Effector memory CD4-positive, alpha-beta T cell (primary cell): ENCODE measurements around the gene LIAS.
A peak's percentile ranks its signal among the peaks of the same experiment; 100 is the strongest.
"Not testable (repeated sequence)": the region's sequence is repeated elsewhere in the genome, so short reads cannot be mapped to it uniquely, and the experiment has no call there.

Source experiments
- DNase-seq, 3 donors: peaks; one replicate each; pipeline ENCODE4 v3.0.0-alpha.2; 2020
- H3K27ac ChIP-seq: 2 replicates; pipeline ENCODE4 v1.7.0; 2013; ENCODE audit warnings: mild to moderate bottlenecking, low read length, moderate library complexity; ENCODE audit not compliant: insufficient read depth, poor library complexity, severe bottlenecking
- H3K27me3 ChIP-seq: replicated peaks from 2 replicates; pipeline ENCODE4 v1.7.0; 2013; ENCODE audit warnings: mild to moderate bottlenecking, low read length; ENCODE audit not compliant: insufficient read depth, control insufficient read depth, poor library complexity, severe bottlenecking
- H3K36me3 ChIP-seq: 2 replicates; pipeline ENCODE4 v1.7.0; 2013; ENCODE audit warnings: mild to moderate bottlenecking, low read length, moderate library complexity; ENCODE audit not compliant: control insufficient read depth, insufficient read depth
- H3K4me1 ChIP-seq: 2 replicates; pipeline ENCODE4 v1.7.0; 2013; ENCODE audit warnings: low read length, mild to moderate bottlenecking; ENCODE audit not compliant: control insufficient read depth, insufficient read depth, poor library complexity, severe bottlenecking
- H3K4me3 ChIP-seq: 2 replicates; pipeline ENCODE4 v1.7.0; 2013; ENCODE audit warnings: low read length, low read depth, mild to moderate bottlenecking; ENCODE audit not compliant: insufficient read depth, poor library complexity, severe bottlenecking
- H3K9me3 ChIP-seq: 2 replicates; pipeline ENCODE4 v1.7.0; 2013; ENCODE audit warnings: mild to moderate bottlenecking, low read length, moderate library complexity; ENCODE audit not compliant: control insufficient read depth

LIAS gene

DNA sequence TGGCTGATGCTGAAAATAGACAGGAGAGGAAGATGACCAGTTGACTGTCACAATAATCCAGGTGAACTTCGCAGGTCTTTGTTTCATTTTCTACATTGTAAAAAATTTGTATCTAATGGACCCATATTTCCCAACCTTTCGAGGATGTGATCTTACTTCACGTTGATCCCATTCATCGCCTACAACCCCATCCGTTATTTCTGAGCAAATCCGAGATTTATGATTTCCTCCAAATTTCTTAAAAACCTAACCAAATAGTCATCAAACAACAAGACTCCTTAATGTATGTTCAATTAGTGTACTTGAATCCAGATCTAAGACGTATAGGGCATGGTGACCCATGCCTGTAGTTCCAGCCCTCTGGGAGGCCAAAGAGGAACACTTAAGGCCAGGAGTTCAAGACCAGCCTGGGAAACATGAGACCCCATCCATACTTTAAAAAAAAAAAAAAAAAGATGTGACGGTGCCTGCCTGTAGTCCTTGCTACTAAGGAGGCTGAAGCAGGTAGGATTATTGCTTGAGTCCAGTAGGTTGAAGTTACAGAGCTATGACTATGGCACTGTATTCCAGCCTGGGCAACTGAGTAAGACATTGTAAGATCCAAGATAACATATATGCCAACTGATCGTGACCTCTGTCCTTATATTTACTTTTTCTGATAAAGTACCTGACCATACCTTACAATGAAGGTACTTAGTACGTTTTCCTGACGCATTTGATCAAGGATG is 5.8 kb upstream of the LIAS start:
- Histone ChIP-seq H3K36me3 (peaks cover 62% of the 10 kb centered on the region), H3K4me1 (peaks cover 8% of the 10 kb centered on the region), H3K27ac (no peak overlapping the region), H3K9me3 (no peaks in the 10 kb centered on the region), H3K27me3 (no peaks in the 10 kb centered on the region), H3K4me3 (no peak overlapping the region)
- DNase-seq, result no peak

DNA sequence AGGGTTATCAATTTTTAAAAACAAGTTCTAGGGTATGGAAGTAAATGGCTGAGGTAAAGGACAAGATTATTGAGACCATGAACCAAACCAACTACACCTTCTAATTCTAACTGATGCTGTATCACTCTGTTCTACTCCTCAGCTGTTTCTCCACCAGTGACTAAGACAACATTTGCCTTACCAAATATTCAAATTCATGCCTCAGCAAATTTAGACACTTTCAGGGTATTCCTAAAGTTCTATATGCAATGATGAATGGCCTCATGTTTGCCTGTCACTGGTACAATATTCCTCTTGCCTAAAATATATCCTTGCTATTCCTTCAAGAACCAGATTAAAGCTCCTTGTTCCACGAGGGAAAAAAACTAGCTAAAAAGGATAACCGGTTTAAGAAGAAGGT is 5.1 kb upstream of the LIAS start:
- Histone ChIP-seq H3K4me3 (no peak overlapping the region), H3K9me3 (no peaks in the 10 kb centered on the region), H3K27ac (no peak overlapping the region), H3K36me3 (peaks cover 62% of the 10 kb centered on the region), H3K4me1 (peaks cover 8% of the 10 kb centered on the region), H3K27me3 (no peaks in the 10 kb centered on the region)
- no peak for DNase-seq

DNA sequence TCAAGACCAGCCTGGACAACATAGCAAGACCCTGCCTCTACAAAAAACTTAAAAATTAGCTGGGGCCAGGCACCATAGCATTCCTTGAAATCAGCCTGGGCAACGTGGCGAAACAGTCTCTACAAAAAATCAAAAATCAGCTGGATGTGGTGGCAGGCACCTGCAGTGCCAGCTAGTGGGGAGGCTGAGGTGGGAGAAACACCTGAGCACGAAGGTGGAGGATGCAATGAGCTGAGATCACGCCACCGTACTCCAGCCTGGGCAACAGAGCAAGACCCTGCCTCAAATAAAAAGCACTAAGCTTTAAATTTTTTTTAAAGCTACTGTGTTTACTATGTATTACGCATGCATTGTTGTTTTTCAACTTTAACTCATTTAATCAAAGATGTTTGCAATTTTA is 3.4 kb upstream of the LIAS start:
- peaks cover 8% of the 10 kb centered on the region for H3K4me1 ChIP-seq
- H3K4me3 ChIP-seq, result no peak overlapping the region
- DNase-seq, result no peak
- H3K36me3 ChIP-seq, result peaks cover 62% of the 10 kb centered on the region
- no peaks in the 10 kb centered on the region for H3K9me3 ChIP-seq
- H3K27me3 ChIP-seq, result no peaks in the 10 kb centered on the region
- H3K27ac ChIP-seq, result no peak overlapping the region

DNA sequence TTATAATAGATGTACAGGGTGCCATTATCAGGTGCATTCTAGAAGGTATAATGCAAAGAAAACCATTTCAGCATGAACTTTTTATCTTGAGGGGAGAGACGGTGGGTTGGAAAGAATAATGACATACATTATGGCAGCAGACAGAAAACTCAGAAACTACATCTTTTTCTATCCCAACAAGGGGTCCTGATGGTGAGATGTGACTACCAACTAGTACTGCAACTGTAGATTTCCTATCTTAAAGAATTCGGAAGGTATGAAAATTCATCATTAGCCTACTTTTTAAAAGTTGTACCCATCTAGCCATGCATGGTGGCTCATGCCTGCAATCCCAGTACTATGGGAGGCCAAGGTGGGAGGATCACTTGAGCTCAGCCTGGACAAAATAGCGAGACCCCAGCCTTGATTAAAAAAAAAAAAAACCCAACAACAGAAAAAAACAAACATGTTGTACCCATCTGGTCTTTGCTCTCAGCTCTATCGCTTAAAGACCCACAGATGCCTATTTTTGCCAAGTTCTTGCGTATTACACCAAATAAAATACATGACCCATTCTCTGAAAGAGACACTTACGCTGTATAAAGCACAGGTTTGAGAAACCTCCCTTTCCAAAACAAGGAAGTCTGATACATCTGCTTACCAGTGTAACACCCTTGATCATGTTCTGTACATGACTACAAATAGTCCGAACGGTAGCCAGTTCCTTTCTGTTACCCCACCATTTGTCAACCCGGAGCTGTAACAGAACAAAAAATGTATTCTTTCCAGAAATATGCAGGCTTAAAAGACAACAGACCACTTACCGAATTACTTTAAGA is 1.7 kb upstream of the LIAS start:
- peaks cover 57% of the 10 kb centered on the region for H3K36me3 ChIP-seq
- H3K9me3 ChIP-seq, result no peaks in the 10 kb centered on the region
- H3K4me1 ChIP-seq, result peaks cover 8% of the 10 kb centered on the region
- no peak for DNase-seq
- H3K27me3 ChIP-seq, result no peaks in the 10 kb centered on the region
- H3K27ac ChIP-seq, result peak overlapping the region; percentile 98
- H3K4me3 ChIP-seq, result peak overlapping the region; percentile 91

DNA sequence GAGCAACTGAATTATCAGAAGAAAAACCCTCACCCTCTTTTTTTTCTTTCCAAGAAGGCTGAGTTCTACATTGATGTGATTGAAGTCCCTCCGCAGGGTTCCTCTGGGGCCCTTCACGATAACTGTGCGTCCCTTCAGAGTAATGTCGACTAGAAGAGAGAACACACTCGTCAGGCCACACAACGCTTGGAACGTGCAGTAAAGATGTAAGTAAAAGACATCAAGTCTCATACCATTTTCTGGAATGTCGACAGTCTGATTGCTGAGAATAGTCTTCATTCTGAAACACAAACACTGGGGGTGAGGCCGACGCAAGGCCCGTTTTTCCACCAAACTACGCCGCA is 723 bp upstream of the LIAS start:
- not testable (repeated sequence) for H3K4me1 ChIP-seq

DNA sequence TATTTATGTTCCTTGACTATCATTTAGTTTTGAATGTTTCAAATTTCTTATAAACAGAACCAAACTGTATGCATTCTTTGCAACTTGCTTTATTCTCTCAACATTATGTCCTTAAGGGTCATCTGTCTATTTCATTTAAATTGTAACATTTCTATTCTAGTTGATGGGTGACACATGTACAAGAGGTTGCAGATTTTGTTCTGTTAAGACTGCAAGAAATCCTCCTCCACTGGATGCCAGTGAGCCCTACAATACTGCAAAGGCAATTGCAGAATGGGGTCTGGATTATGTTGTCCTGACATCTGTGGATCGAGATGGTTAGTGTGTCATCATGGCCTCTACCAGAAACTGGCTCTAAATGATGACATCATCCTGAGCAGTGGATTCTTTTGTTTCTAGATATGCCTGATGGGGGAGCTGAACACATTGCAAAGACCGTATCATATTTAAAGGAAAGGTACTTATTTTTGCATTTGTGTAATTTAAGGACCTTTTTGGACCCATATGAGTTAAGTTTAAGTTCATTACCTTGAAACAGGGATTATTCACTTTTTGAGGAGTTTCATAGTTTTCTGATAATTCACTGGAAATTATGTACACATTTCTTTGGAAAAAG is 6.1 kb downstream of the LIAS start:
- no peaks in the 10 kb centered on the region for H3K27me3 ChIP-seq
- no peak for DNase-seq
- H3K4me3 ChIP-seq, result no peak overlapping the region
- peaks cover 18% of the 10 kb centered on the region for H3K36me3 ChIP-seq
- no peaks in the 10 kb centered on the region for H3K4me1 ChIP-seq
- no peak overlapping the region for H3K27ac ChIP-seq
- no peaks in the 10 kb centered on the region for H3K9me3 ChIP-seq

More for the DNA sequence above, 723 bp upstream of the LIAS start:
- not testable (repeated sequence) for H3K9me3 ChIP-seq, H3K27me3 ChIP-seq, DNase-seq
- peak overlapping the region; percentile 91 for H3K4me3 ChIP-seq
- H3K27ac ChIP-seq, result peak overlapping the region; percentile 98
- H3K36me3 ChIP-seq, result peaks cover 48% of the 10 kb centered on the region

DNA sequence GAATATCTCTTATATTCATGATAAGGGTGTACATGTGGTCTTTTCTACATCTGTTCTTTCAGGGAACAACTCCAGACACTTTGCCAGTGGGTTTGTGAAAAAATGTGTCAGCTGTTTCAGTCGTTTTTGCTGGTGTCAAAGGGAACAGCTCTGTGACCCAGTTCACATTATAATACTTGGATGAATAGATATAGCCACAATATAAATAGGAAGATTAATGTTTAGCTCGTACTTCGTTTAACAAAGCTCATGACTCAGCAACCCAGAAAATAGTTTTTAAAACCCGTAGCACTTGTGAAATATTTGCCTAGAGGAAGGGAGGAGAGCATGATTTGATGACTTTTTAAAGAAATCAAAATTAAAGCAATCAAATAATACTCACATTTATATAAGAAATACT is 7.9 kb downstream of the LIAS start:
- no peaks in the 10 kb centered on the region for H3K9me3 ChIP-seq
- H3K27me3 ChIP-seq, result no peaks in the 10 kb centered on the region
- H3K36me3 ChIP-seq, result peaks cover 20% of the 10 kb centered on the region
- no peak overlapping the region for H3K4me3 ChIP-seq
- H3K27ac ChIP-seq, result no peak overlapping the region
- DNase-seq, result no peak
- no peaks in the 10 kb centered on the region for H3K4me1 ChIP-seq

DNA sequence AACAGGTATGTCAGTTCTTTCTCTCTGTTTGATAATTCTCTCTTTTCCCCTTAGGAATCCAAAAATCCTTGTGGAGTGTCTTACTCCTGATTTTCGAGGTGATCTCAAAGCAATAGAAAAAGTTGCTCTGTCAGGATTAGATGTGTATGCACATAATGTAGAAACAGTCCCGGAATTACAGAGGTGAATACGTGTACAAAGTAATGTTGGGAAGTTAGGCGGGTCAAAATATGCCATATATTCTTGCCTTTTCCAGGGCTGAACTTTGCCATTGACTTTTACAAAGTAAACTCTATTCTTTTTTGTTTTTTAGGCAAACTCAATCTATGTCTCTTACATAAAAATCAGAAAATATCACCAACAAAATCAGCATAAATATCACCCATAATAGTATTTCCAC is 8.6 kb downstream of the LIAS start:
- peaks cover 22% of the 10 kb centered on the region for H3K36me3 ChIP-seq

DNA sequence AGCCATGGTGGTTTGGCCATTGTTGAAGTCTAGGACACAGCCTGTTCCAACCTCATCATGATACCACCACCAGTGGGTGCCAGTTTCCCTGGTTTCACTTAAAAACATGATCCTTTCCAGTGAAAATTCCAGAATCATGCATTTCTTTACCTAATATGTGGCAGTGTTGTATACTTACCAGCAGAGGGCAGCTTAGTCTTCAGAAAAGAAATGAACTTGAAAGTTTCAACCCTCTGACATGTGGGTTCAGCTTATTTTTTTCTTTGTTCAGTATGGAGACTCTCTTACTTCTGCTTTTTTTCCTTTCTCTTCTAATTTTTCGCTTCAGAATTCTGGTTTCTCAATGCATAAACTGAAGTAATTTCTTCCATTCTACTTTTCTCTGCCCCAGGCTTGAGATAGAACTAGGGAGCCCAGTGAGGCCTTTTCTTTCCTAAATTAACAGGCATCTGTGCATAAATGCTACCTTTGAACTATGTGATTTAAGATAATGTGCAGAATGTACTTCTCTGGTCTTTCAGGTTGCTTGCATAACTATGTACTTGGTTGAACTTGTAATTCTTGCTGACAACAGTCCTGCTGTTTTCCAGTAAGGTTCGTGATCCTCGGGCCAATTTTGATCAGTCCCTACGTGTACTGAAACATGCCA is 10.7 kb downstream of the LIAS start:
- H3K9me3 ChIP-seq, result no peaks in the 10 kb centered on the region
- DNase-seq, result peak in 1 of 3 donors; percentile 21

More for the DNA sequence above, 8.6 kb downstream of the LIAS start:
- Histone ChIP-seq H3K4me1 (no peaks in the 10 kb centered on the region), H3K27me3 (no peaks in the 10 kb centered on the region), H3K4me3 (no peak overlapping the region), H3K27ac (no peak overlapping the region), H3K9me3 (no peaks in the 10 kb centered on the region)
- DNase-seq, result no peak

More for the DNA sequence above, 10.7 kb downstream of the LIAS start:
- peaks cover 21% of the 10 kb centered on the region for H3K36me3 ChIP-seq
- no peaks in the 10 kb centered on the region for H3K27me3 ChIP-seq
- no peak overlapping the region for H3K27ac ChIP-seq
- no peaks in the 10 kb centered on the region for H3K4me1 ChIP-seq
- H3K4me3 ChIP-seq, result no peak overlapping the region
